ENCODE measurements around the gene MAN1B1. TPM values are rescaled to one million over a fixed set of nuclear protein-coding genes. Genes with fewer than 3 reads are reported as not detected.

MAN1B1 gene
- total and polyA plus RNA-seq, 2 of the 4 experiments (the other 2 are of a cell fraction), result 28.7 to 55.1 TPM

DNA sequence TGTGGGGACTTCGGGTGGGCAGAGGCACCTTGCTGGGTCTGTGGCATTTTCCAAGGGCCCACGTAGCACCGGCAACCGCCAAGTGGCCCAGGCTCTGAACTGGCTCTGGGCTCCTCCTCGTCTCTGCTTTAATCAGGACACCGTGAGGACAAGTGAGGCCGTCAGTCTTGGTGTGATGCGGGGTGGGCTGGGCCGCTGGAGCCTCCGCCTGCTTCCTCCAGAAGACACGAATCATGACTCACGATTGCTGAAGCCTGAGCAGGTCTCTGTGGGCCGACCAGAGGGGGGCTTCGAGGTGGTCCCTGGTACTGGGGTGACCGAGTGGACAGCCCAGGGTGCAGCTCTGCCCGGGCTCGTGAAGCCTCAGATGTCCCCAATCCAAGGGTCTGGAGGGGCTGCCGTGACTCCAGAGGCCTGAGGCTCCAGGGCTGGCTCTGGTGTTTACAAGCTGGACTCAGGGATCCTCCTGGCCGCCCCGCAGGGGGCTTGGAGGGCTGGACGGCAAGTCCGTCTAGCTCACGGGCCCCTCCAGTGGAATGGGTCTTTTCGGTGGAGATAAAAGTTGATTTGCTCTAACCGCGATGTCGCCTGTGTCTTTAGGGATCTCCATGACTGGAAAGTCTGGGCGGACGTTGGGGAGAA is 21.9 kb downstream of the MAN1B1 start:
- peaks cover 2% of the 10 kb centered on the region; the same call in 1 of the 2 replicates for H3K4me1 ChIP-seq (ENCODE audit: control insufficient read depth, insufficient read depth, low read length)
- no peak for TF ChIP-seq BHLHE40 (IDR thresholded peaks at IDR 0.05; ENCODE audit: low read depth, low read length)
- no peak overlapping the region for H2BK20ac ChIP-seq (ENCODE audit: low read depth, low read length)
- H3K4ac ChIP-seq (ENCODE audit: low read depth, low read length), result no peak overlapping the region
- CTCF ChIA-PET, result interaction anchor here (0.6 kb wide), 1 partner anchor 128 kb away, joined by 3 read pairs; no protein-coding TSS in a partner anchor
- H2BK5ac ChIP-seq (ENCODE audit: low read depth, low read length, poor library complexity, severe bottlenecking), result no peak overlapping the region
- WGBS, 2 experiments (ENCODE audit: extremely low coverage in 2 of 2, insufficient read length in 1 of 2), result 93% methylated on average over 23 of the region's 29 CpGs; no CpG with 5 or more reads in 1 of the 2 experiments
- H2AK5ac ChIP-seq (ENCODE audit: low read depth, low read length), result no peak overlapping the region
- no peak overlapping the region for H3K56ac ChIP-seq (ENCODE audit: extremely low read depth, insufficient read depth, low read length)
- H3K9ac ChIP-seq (ENCODE audit: low read depth, low read length), result no peak overlapping the region
- POLR2A ChIA-PET (ENCODE audit: unreplicated experiment), result no interaction called here
- intact Hi-C loops (cut with micrococcal nuclease) (no loop called here), dilution Hi-C loops (cut with HindIII; ENCODE audit: low sequenced_read_pairs, unreplicated experiment) (no loop called here), in situ Hi-C loops (cut with MboI; ENCODE audit: low sequenced_read_pairs) (no loop called here)
- H4K91ac ChIP-seq (ENCODE audit: insufficient read depth, low read depth, low read length), result no peak overlapping the region
- H3K4me2 ChIP-seq (ENCODE audit: low read depth, low read length), result no peak overlapping the region
- no peak for DNase-seq
- no peak overlapping the region for H2BK120ac ChIP-seq (ENCODE audit: low read depth, low read length)
- no peak overlapping the region for H3K23ac ChIP-seq (ENCODE audit: low read depth, low read length)
- no peaks in the 10 kb centered on the region for H3K9me1 ChIP-seq (ENCODE audit: insufficient read depth, low read length)
- H2BK15ac ChIP-seq (ENCODE audit: low read depth, low read length), result no peak overlapping the region
- no peak overlapping the region for H3K14ac ChIP-seq (replicated peaks; ENCODE audit: low read depth, low read length)
- BruUV-seq (replicated peaks), result TSS peak; percentile 78
- no peaks in the 10 kb centered on the region for H3K27me3 ChIP-seq (ENCODE audit: control insufficient read depth, insufficient read depth, low read length)
- ATAC-seq (ENCODE audit: low read depth), result no peak
- peaks cover 70% of the 10 kb centered on the region for H3K36me3 ChIP-seq (ENCODE audit: control insufficient read depth, insufficient read depth, low read length)
- H3K79me1 ChIP-seq (ENCODE audit: low read depth in 1 of 2, low read length in 2 of 2), result 0 out of 4 replicates have a peak, but pooled peaks cover 0 to 5% of the 10 kb centered on the region in 2 experiments
- H2AFZ ChIP-seq (replicated peaks; ENCODE audit: low read length, poor library complexity), result no peak overlapping the region
- no peaks in the 10 kb centered on the region for H4K20me1 ChIP-seq (ENCODE audit: insufficient read depth, low read length)
- H3K9me3 ChIP-seq (ENCODE audit: control insufficient read depth, insufficient read depth, low read length), result no peaks in the 10 kb centered on the region
- H3K18ac ChIP-seq (ENCODE audit: low read depth, low read length), result no peak overlapping the region
- no peak overlapping the region for H2AK9ac ChIP-seq (replicated peaks; ENCODE audit: low read depth, low read length, poor library complexity)
- no peak overlapping the region for H3K27ac ChIP-seq (ENCODE audit: insufficient read depth, low read length)
- H3K4me3 ChIP-seq (ENCODE audit: insufficient read depth, low read depth, low read length), result no peak overlapping the region
- no peak overlapping the region for H4K8ac ChIP-seq (ENCODE audit: low read depth in 2 of 2, low read length in 2 of 2)
- H4K5ac ChIP-seq (ENCODE audit: low read depth, low read length), result no peak overlapping the region
